HG03045 (cell line): Measurements from ENCODE around the gene PRKN.

Experiments used
- ATAC-seq: cut with Tn5 transposase; IDR thresholded peaks from one replicate; pipeline ENCODE4 v1.9.1; 2021; ENCODE audit warnings: mild to moderate bottlenecking, moderate library complexity; ENCODE audit not compliant: unreplicated experiment

Gene PRKN

GRCh38 chr6:162014069-162014811 is 713.3 kb downstream of the PRKN start:
- ATAC-seq = no peak

- no peak for ATAC-seq
These were observed 722.2 kb downstream of the PRKN start for GRCh38 chr6:162005372-162005771.

GRCh38 chr6:161996783-161997182 is 730.8 kb downstream of the PRKN start:
- no peak for ATAC-seq

- ATAC-seq = no peak
These were observed 741.6 kb downstream of the PRKN start for GRCh38 chr6:161985876-161986423.

GRCh38 chr6:161984713-161985112 is 742.9 kb downstream of the PRKN start:
- no peak for ATAC-seq

GRCh38 chr6:161976553-161976952 is 751.0 kb downstream of the PRKN start:
- ATAC-seq = no peak

GRCh38 chr6:161973064-161973463 is 754.5 kb downstream of the PRKN start:
- ATAC-seq = no peak

GRCh38 chr6:161971043-161971442 is 756.5 kb downstream of the PRKN start:
- no peak for ATAC-seq

GRCh38 chr6:161963634-161964234 is 763.8 kb downstream of the PRKN start:
- ATAC-seq = no peak

GRCh38 chr6:161963181-161963580 is 764.4 kb downstream of the PRKN start:
- ATAC-seq = no peak

GRCh38 chr6:161961796-161962195 is 765.8 kb downstream of the PRKN start:
- ATAC-seq = no peak

- no peak for ATAC-seq
These were observed 766.5 kb downstream of the PRKN start for GRCh38 chr6:161961046-161961445.

- no peak for ATAC-seq
These were observed 768.5 kb downstream of the PRKN start for GRCh38 chr6:161959072-161959471.

GRCh38 chr6:161956082-161956481 is 771.5 kb downstream of the PRKN start:
- no peak for ATAC-seq

- ATAC-seq = no peak
These were observed 772.8 kb downstream of the PRKN start for GRCh38 chr6:161954699-161955276.

GRCh38 chr6:161954077-161954476 is 773.5 kb downstream of the PRKN start:
- no peak for ATAC-seq

GRCh38 chr6:161951126-161951525 is 776.4 kb downstream of the PRKN start:
- no peak for ATAC-seq

- no peak for ATAC-seq
These were observed 778.0 kb downstream of the PRKN start for GRCh38 chr6:161949531-161949930.

GRCh38 chr6:161948462-161948861 is 779.1 kb downstream of the PRKN start:
- no peak for ATAC-seq

GRCh38 chr6:161947371-161947770 is 780.2 kb downstream of the PRKN start:
- ATAC-seq = no peak

GRCh38 chr6:161946461-161946860 is 781.1 kb downstream of the PRKN start:
- ATAC-seq = no peak

- ATAC-seq = no peak
These were observed 784.0 kb downstream of the PRKN start for GRCh38 chr6:161943561-161943960.
